ENCODE measurements around the gene COL4A6.

The COL4A6 gene

DNA sequence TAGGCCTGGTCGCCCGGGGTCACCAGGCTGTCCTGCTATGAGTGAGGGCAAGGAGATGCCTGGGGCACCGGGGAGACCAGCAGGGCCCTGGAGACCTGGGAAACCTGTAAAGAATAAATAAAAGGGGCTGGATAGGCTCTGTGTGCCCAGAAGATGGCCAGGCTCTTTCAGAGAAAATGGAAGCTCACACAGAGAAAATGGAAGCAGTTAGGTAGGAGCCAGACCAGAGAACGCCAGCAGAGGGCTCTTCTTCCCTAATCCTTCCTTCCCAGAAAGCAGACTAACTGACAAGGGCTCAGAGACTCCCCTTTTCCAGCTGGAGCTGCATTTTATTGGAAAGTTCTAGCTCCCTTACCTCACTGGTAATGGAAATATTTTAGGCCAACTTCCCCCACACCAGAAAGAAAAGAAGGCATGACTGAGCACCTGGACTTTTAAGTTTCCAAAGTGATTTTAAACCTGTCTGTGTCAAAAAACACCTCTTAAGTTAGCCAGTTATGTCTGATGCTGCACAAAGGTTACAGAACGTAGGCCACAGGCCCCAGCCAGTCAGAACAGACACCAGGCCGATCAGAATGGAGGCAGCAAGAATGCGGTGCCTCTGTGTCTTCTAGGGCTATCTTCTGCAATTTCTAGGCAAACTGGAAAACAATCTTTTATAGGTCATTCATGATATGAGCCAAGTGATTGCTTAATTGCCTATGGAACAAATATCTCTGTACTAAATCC lies 272.7 kb downstream of the COL4A6 start:
- TF ChIP-seq, protein P1, sequence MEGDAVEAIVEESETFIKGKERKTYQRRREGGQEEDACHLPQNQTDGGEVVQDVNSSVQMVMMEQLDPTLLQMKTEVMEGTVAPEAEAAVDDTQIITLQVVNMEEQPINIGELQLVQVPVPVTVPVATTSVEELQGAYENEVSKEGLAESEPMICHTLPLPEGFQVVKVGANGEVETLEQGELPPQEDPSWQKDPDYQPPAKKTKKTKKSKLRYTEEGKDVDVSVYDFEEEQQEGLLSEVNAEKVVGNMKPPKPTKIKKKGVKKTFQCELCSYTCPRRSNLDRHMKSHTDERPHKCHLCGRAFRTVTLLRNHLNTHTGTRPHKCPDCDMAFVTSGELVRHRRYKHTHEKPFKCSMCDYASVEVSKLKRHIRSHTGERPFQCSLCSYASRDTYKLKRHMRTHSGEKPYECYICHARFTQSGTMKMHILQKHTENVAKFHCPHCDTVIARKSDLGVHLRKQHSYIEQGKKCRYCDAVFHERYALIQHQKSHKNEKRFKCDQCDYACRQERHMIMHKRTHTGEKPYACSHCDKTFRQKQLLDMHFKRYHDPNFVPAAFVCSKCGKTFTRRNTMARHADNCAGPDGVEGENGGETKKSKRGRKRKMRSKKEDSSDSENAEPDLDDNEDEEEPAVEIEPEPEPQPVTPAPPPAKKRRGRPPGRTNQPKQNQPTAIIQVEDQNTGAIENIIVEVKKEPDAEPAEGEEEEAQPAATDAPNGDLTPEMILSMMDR (IDR thresholded peaks at IDR 0.05; ENCODE audit: low read depth, low read length), result peak; percentile 34
- Histone ChIP-seq H3K4me1 (no peaks in the 10 kb centered on the region), H3K4me3 (ENCODE audit: low read depth, low read length) (no peak overlapping the region)

DNA sequence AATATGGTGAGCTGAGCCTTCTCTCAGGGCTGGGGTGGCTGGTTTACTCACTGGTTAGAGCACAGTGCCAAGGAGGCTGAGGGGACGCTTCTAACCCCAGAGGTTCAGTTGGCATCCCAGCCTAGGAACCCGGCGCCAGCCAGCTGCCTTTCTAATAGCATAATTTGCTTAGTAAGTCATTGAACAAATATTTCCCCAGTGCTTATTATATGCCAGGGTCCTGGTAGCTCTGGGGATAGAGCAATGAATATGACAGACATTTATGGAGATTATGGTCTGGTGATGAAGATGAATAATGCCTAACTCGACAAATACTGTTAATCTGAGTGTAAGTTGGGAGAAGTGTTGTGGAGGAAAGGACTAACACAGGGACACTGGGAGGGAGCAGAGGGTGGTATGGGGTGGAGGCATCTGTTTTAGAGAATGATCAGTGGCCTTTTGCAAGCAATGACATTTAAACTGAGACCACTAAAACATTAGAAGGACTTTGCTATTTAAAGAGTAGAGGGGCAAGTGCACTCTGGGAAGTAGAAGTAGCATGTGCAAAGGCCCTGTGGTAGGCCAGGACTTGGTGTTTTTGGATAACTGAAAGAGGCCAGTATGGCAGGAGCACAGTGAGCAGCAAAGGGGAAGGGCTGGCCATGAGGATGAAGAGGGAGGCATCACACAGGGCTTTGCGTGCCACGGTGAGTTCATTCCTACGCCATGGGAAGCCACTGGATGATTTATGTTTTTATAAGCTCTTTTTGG lies 274.7 kb downstream of the COL4A6 start:
- H3K36me3 ChIP-seq, result no peaks in the 10 kb centered on the region
- no peaks in the 10 kb centered on the region for H3K4me1 ChIP-seq
- TF ChIP-seq, protein P1 (IDR thresholded peaks at IDR 0.05; ENCODE audit: low read depth, low read length), result no peak
- H3K27me3 ChIP-seq, result no peaks in the 10 kb centered on the region
- H3K4me3 ChIP-seq (ENCODE audit: low read depth, low read length), result no peak overlapping the region
- no peaks in the 10 kb centered on the region for H3K9me3 ChIP-seq
- DNase-seq, result no peak

More for the DNA sequence above, 272.7 kb downstream of the COL4A6 start:
- no peaks in the 10 kb centered on the region for H3K9me3 ChIP-seq
- H3K36me3 ChIP-seq, result no peaks in the 10 kb centered on the region
- H3K27me3 ChIP-seq, result no peaks in the 10 kb centered on the region
- no peak for DNase-seq

- Histone ChIP-seq H3K4me1 (no peaks in the 10 kb centered on the region), H3K27me3 (no peaks in the 10 kb centered on the region), H3K36me3 (no peaks in the 10 kb centered on the region), H3K4me3 (ENCODE audit: low read depth, low read length) (no peak overlapping the region), H3K9me3 (no peaks in the 10 kb centered on the region)
- TF ChIP-seq, protein P1 (IDR thresholded peaks at IDR 0.05; ENCODE audit: low read depth, low read length), result no peak
- no peak for DNase-seq
These were observed 276.0 kb downstream of the COL4A6 start for GRCh38 chrX:108162265-108162664.

DNA sequence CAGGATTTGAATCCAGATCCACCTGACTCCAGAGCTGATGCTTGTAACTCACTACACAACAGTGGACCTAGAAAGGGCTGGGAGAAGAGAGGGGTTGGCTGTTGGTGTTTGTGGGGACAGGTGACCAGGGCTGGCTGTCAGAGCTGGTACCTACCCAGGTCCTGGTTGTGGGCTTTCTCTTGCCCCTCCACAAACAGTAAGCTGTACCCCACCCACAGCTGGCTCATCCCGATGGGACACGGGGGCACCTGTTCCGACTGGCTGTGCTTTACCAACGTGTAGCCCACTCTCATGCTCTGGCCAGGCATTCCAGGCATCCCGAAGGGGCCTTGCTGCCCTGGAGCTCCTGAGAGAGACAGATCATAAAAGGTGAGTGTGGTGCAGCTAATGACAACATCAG lies 277.9 kb downstream of the COL4A6 start:
- TF ChIP-seq, protein P1 (IDR thresholded peaks at IDR 0.05; ENCODE audit: low read depth, low read length), result no peak
- no peaks in the 10 kb centered on the region for H3K4me1 ChIP-seq
- no peak for DNase-seq

GRCh38 chrX:108159028-108159670 lies 279.1 kb downstream of the COL4A6 start:
- H3K4me1 ChIP-seq, result no peaks in the 10 kb centered on the region
- H3K4me3 ChIP-seq (ENCODE audit: low read depth, low read length), result no peak overlapping the region
- no peak for DNase-seq
- H3K36me3 ChIP-seq, result no peaks in the 10 kb centered on the region
- no peaks in the 10 kb centered on the region for H3K27me3 ChIP-seq
- TF ChIP-seq, protein P1 (IDR thresholded peaks at IDR 0.05; ENCODE audit: low read depth, low read length), result no peak
- no peaks in the 10 kb centered on the region for H3K9me3 ChIP-seq

More for the DNA sequence above, 277.9 kb downstream of the COL4A6 start:
- Histone ChIP-seq H3K27me3 (no peaks in the 10 kb centered on the region), H3K9me3 (no peaks in the 10 kb centered on the region), H3K4me3 (ENCODE audit: low read depth, low read length) (no peak overlapping the region), H3K36me3 (no peaks in the 10 kb centered on the region)

Data from BE2C (cell line).